Muscle of back (tissue), 11 donors: Measurements from ENCODE around the gene DDHD1. TPM values are rescaled to one million over a fixed set of nuclear protein-coding genes. Genes with fewer than 3 reads are reported as not detected.
"Not testable (repeated sequence)": the region's sequence is repeated elsewhere in the genome, so short reads cannot be mapped to it uniquely, and the experiment has no call there.

Experiments used
- DNase-seq, 3 donors: peaks; one replicate each; pipeline versions ENCODE4 v3.0.0 to v3.0.0-alpha.2; 2013
- polyA plus RNA-seq, 10 donors: library from polyadenylated mRNA; unstranded; fragments of 120-200 nt; gene quantifications; one replicate each; pipeline ENCODE4 v1.2.1, GENCODE V29; 2013; ENCODE audit not compliant: insufficient read length in 10 of 10

Gene DDHD1
- polyA plus RNA-seq, 10 donors = 5.0 to 9.2 (median 7.7) TPM

DNA sequence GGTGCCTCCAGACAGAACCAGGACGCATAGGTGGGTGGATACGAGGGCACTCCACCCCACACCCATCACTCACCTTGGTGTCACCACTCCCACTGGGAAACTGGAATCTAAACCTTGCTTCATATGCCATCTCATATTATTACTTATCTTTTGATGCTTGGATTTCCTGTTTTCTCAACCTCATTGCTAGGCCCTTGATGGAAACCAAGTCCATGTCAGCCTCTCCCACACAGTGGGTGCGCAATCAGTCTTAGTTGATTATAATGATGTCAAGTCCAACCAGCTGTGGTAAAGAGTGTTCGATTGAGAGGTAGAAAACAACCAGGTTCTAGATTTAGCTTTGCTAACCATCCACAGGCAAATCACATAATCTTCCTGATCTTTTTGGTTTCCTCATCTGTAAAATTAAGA, 584 bp upstream of the DDHD1 start:
- no peak for DNase-seq

DNA sequence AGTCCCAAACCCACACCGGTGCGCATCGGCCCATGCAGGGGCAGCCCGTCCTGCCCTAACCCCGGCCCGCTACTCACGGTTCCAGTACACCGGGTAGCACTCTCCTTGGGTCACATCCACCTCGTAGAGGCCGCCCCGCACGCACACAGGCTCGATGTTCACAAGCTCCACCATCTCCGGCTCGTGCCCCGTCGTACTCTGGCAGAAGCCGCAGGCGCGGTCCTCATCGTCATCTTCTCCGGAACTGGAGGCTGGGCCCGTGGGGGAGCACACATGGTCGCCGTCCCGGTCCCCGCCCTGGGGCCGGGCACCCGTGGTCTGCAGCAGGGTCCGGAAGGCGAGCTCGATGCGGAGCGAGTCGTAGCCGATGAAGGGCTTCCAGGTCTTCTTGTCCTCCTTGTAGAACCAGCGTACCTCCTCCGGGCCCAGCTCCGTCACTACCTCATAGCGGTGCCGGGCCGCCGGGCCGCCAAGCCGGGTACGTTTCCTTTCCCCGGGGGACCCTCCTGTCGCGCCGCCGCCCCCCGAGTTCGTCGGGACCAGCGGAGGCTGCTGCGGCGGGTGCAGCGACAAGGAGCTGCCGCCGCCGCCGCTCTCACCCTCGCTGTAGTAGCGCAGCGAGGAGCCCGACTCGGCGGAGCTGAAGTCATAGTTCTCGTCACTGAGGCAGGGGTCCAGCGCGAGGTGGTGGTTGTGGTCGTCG, 788 bp downstream of the DDHD1 start:
- DNase-seq = peak; percentile 8 to 89 (median 42)

DNA sequence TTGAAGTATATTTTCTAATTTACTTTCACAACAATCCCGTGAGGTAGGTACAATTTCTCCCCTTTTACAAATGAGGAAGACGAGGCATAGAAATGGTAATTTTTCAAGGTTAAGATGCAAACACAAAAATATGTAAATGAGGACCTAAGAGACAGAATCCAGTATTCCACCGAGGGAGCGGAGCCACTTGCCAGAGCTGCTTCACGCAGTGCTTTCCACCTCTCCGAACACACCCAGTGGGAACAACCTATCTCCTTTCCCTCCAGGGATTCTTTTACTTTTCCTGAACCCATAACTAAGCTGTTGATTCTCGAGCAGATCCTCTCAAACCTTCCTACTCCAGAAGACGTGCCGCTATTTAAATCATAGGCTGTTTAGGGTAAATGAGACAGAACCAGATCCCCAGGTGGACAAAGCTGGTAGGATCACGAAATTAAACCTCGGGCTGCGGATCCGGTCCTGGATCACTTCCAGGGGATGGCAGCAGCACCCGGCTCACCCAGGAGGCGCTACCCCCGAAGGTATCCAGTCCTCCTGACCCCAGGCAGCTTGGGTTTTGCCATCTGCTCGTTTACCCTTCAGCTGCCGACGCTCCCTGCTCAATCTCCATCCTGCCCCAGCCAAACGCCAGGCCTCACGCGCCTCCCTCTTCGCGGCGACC, 1.5 kb downstream of the DDHD1 start:
- peak in 2 of 3 donors; percentile 24 to 48 for DNase-seq

DNA sequence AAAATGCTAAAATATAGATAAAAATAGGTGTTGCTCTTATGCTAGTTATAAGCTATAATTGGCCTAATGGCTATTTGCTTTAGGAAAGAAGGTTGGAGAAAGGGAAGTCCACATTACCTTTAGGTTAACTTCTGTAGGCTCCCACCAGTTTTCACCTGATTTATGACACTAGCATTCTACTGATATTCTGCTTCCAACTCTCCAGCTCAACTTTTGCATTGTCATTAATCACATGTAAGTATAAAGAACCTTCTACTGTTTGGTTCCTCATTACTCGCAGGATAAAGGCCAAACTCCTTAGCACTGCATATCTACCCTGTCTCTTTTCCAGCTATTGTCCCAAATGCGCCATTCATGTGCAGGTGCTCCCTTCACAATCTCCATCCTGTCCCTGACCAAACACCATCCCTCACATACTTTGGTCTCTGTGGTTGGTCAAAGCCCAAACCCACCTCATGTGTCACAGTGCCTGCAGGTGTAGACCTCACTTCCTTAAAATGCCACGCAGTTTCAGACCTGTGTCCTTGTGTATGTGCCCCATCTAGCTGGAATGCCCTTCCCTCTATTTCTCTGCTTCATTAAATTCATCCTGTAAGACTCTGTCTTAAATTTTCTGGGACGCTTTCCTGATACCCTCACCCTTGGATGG, 3.3 kb downstream of the DDHD1 start:
- DNase-seq = no peak

DNA sequence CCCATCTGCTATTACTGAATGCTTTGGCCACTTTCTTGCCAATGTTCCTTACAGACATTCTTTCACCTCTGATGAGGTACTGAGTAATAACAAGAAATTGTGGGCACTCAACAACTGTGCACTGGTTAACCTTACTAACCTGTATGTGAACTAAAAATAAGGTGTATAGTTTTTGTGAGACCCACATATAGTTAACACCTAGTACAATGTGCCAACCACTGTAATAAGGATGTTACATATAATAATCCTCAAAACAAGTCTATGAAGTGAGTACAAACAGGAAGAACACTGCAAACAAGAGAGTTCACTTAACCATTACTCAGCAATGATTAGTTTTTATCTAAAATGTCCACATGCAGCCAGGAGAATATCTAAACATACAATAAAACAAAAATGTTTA, 4.5 kb downstream of the DDHD1 start:
- no peak for DNase-seq

DNA sequence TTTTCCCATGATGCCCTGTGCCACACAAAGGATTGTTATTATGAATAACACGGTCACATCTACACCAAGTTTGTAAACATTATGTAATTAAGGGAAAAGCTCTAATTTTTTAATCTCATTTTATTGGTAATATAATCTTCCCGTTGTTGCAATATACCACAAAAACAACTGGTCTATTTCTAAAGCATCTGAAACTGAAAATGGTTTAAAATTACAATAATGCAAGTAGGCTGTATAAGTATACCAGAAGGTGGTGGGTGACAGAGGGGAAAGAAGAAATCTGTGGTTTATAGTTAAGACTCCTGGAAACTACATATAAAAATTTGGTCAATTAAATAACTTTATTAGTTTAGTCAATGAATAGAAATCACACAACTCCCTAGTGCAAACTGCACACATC, 5.2 kb downstream of the DDHD1 start:
- no peak for DNase-seq

DNA sequence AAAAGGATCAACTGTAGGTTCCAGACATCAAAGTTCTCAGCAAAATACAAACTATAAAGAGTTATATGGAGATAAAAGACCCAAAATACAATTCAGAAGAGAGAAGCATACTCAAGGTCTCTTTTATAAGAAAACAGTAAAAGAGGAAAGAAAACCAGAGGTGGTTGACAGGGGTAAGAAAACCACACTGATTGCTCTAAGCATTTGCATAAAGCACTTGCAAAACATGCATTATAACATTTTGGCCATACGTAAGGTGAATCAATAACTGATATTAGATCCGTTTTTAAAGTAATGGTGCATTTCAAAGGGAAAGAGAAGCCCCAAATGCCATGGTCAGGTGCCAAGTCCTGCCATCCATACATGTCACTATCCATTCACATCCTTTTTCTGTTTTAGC, 5.9 kb downstream of the DDHD1 start:
- no peak for DNase-seq

DNA sequence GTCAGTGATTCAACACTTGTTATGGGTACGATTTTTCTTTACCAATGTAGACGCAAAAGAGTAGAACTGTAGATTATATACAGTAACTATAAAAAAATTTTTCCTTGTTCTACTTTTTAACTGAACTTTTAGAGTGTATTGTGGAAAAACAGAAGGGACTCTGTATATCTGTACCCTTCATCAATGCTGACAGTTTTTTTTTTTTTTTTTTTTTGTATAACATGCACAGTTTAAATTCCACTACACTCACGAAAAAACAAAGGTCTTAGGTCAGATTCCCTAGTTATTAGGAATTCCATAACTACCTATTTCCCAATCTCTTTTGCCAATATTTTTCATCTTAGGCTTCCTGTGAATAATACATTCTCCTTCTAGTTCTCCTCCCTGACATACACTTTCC, 6.4 kb downstream of the DDHD1 start:
- no peak for DNase-seq

DNA sequence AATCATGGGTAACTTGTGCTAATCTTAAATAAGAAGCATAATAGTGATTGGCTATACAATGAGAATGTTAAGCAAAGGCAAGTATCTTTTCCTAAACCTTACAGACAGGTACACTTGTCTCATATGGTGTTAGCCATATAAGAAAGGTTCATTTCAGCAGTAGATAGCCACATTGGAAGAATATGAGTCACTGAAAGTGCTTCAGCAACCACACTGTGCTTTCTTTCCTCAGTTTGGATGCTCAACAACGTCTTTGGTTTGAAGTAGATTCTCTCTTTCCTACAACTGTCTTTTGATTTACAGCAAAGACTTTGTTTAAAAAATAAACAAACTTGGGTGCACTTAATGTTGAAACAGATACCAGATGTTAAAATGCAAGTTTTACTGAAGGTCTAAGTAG, 8.9 kb downstream of the DDHD1 start:
- DNase-seq = no peak

DNA sequence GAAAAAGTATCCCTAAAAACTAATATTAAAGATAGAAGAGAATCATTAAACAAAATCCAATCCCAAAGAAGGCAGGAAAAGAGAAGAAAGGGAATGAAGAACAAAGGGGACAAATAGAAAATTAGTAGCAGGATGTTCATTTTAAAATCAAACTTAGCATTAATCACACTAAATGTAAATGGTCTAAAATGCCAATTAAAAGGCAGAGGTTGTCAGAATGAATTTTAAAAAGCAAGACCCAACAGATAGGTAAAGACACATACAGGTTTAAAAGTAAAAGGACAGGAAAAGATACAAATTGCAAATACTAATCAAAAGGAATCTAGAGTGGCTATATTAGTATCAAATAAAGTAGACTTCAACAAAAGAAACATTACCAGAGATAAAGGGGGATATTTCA, 12.5 kb downstream of the DDHD1 start:
- DNase-seq = no peak

DNA sequence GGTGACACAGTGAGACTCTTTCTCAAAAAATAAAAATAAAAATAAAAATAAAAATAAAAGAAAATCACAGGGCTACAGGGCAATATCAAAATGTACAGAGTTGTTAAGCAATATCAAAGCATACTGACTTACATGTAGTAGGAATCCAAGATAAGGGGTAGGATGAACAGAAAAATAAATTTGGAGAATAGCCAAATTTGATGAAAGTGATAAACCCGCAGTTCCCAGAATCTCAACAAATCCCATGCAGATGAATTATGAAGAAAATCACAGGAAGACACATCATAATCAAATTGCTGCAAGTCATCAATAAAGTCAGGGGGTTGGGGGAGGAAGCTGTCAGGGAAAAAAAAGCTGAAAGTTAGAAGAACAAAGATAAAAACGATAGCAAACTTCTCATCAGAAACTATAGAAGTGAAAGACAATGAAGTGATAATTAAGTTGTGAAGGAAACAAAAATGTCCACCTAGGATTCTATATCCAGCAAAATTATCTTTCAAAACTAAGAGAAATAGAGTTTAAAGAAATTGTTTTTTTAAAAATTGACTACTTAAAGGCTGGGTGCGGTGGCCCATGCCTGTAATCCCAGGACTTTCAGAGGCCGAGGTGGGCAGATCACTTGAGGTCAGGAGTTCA, 15.4 kb downstream of the DDHD1 start:
- no peak for DNase-seq

DNA sequence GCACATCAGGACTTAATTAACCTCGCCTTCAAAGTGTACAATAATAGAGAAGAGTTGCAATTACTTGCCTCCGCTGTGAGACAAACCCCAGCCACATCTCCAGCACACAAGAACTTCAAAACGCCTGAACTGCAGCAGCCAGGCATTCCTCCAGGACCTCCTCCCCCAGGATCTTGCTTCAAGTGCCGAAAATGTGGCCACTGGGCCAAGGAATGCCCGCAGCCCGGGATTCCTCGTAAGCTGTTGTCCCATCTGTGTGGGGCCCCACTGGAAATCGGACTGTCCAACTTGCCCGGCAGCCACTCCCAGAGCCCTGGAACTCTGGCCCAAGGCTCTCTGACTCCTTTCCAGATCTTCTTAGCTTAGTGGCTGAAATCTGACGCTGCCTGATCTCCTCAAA, 22.6 kb downstream of the DDHD1 start:
- DNase-seq = not testable (repeated sequence)

DNA sequence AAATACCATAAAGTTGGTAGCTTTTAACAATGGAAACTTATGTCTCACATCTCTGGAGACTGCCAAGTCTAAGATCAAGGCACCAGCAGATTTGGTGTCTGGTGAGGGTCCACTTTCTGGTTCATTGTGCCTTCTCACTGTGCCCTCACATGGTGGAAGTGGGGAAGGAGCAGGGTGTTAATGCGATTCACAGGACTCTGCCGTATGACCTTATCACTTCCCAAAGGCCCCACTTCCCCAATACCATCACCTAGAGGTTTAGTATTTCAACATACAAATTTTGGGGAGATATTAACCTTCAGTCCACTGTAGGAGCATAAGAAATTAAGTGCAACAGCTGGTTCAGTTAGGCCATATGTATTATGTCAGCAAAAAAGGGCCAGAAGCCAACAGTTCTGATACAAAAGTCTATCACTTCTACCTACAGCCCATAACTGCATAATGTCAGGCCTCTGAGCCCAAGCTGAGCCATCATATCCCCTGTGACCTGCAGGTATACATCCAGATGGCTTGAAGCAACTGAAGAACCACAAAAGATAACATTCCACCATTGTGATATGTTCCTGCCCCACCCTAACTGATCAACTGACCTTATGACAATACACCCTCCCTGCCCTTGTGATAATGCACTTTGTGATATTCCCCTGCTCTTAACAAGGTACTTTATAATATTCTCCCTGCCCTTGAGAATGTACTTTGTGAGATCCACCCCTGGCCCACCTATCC, 24.7 kb downstream of the DDHD1 start:
- no peak for DNase-seq

DNA sequence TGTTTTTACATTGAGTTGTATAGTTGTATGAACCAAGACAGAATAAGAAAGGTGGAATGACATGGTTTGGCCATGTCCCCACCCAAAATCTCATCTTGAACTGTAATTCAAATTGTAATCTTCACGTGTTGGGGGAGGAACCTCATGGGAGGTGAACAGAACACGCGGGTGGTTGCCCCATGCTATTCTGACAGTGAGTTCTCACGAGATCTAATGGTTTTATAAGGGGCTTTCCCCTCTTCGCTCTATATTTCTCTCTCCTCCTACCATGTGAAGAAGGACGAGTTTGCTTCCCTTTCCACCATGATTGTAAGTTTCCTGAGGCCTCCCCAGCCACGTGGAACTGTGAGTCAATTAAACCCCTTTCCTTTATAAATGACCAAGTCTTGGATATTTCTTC, 25.3 kb downstream of the DDHD1 start:
- DNase-seq = no peak

DNA sequence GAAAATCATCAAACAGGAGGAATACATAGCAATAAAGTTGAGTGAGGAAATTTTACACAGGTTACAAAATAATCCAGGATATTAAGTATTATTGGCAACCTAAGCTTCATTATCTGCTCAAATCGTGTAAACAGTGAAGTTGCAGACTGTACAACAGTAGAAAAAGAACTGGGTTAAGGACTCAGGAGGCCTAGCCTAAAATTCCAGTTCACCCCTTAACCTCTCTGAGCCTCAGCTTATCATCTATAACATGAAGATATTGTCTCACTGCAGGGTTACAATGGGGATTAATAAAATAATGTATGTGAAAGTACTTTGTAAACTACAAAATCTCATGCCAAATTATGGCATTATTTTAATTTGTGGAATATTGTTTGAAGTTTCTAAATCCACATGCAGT, 26.0 kb downstream of the DDHD1 start:
- DNase-seq = no peak

DNA sequence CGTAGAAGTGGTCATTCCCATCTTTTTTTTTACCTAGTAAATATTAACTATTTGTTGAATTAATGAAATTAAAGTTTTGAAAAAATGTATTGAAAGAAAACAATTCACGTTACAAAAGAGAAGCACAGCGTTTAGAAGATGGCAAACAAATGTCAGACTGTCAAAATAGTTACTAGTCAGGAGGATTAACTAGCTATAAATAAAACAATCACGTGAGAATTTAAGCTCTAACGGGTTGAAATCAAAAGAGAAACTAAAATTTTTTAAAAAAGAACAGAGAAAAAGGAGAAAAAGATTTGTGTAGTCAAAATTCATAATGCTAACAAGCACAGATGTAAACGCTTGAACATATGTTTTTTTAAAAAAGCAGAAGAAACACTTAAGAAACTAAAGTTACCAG, 26.4 kb downstream of the DDHD1 start:
- DNase-seq = no peak

DNA sequence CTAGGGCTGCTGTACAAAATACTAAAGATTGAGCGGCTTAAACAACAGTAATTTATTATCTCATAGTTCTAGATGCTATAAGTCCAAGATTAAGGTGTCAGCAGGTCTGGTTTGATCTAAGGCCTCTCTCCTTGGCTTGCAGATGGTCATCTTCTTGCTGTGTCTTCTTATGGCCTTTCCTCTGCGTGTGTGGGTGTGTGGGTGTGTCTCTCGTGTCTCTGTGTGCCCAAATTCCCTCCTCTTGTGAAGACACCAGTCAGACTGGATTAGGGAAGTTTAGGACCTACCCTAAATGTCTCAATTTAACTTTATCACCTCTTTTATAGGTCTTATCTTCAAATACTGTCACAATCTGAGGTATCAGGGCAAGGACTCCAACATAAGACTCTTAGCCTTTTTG, 28.3 kb downstream of the DDHD1 start:
- no peak for DNase-seq

DNA sequence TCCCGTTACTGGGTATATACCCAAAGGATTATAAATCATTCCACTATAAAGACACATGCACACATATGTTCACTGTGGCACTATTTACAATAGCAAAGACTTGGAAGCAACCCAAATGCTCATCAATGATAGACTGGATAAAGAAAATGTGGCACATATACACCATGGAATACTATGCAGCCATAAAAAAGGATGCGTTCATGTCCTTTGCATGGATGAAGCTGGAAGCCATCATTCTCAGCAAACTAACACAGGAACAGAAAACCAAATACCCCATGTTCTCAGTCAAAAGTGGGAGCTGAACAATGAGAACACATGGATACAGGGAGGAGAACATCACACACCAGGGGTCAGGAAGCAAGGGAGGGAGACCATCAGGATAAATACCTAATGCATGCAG, 31.7 kb downstream of the DDHD1 start:
- DNase-seq = not testable (repeated sequence)

DNA sequence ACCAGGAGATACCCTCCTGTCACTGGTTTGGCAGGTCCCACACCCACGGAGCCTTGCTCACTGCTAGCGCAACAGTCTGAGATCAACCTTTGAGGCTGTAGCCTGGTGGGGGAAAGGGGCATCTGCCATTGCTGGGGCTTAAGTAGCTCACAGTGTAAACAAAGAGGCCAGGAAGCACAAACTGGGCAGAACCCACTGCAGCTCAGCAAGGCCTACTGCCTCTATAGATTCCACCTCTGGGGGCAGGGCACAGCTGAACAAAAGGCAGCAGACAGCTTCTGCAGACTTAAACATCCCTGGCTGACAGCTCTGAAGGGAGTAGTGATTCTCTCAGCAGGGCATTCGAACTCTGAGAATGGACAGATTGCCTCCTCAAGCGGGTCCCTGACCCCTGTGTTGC, 35.6 kb downstream of the DDHD1 start:
- DNase-seq = not testable (repeated sequence)

DNA sequence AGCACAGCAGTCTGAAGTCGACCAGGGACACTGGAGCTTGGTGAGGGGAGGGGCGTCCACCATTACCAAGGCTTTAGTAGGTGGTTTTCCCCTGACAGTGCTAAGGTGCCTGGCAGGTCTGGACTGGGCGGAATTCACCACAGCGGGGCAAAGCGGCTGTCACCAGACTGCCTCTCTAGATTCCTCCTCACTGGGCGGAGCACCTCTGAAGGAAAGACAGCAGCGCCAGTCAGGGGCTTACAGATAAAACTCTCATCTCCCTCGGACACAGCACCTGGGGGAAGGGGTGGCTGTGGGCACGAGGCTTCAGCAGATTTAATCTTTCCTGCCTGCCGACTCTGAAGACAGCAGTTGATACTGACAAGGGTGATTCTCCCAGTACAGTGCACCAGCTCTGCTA, 39.1 kb downstream of the DDHD1 start:
- DNase-seq = no peak

DNA sequence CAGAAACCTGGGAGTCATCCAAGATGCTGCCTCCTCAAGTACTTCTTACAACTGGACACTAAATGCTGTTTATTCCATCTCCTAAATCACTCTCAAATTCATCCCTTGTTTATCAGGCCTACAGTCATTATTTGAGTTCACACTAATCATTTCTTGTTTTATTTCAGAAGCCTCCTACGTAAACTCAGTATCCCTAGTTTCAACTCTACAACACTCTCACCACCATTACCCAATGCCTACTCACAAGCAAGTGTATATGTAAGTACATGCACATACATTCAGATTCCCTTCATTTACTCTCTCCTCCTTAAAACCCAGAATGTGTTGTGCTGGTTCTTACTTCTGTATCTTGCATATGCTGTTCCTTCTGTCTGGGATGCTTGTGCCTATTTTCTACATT, 43.0 kb downstream of the DDHD1 start:
- DNase-seq = no peak
